Measurements from ENCODE around the gene EMILIN2. TPM values are rescaled to one million over a fixed set of nuclear protein-coding genes. Genes with fewer than 3 reads are reported as not detected.

EMILIN2 gene
- polyA plus RNA-seq, 2 of the 4 experiments (the other 2 are of a cell fraction): 5.4 to 7.8 TPM

DNA sequence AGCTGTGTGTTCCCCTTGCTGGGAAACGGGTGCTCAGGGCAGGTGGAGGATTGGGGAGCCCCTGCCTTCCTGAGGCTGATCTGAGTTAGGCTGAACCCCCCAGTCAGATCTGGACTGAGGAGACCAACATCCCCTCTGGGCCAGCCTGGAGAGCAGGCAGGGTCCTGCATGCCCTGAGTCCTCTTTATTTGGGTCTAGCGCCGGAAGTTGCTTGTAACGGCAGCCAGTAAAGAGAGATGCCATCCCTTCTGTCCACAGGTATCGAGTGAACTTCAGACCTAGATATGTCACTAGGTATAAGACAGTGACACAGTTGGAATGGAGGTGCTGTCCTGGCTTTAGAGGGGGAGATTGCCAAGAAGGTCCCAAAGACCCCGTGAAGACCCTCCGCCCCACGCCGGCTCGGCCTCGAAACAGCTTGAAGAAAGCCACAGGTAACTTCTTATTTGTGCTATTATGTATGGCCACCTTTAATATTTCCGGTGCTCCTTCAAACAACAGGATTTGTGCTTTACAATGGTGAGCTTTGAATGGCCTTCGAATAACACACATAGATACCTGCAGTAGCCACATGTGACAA lies 38.0 kb downstream of the EMILIN2 start:
- H3K9me3 ChIP-seq: no peaks in the 10 kb centered on the region
- H3K27ac ChIP-seq: no peak overlapping the region
- ChIA-PET CTCF (no interaction called here), POLR2A (no interaction called here)
- no peaks in the 10 kb centered on the region for H3K4me1 ChIP-seq
- ATAC-seq: no peak
- H3K4me3 ChIP-seq: no peak overlapping the region
- 54% methylated on average over 13 of the region's 13 CpGs for WGBS (ENCODE audit: missing lambda C conversion rate)
- no peak for FAIRE-seq
- H3K4me2 ChIP-seq: no peak overlapping the region
- TF ChIP-seq MAFK (IDR thresholded peaks at IDR 0.05; ENCODE audit: partially characterized antibody) (no peak), POLR2AphosphoS2 (conservative IDR thresholded peaks at IDR 0.05; ENCODE audit: low read length) (no peak), HOXB13 (CRISPR knock-in tag; IDR thresholded peaks at IDR 0.05; ENCODE audit: low read depth) (no peak), HDAC2 (IDR thresholded peaks at IDR 0.05) (no peak), POLR2A (IDR thresholded peaks at IDR 0.05; ENCODE audit: low read length) (no peak), JUNB (IDR thresholded peaks at IDR 0.05) (no peak), CHD4 (IDR thresholded peaks at IDR 0.05; ENCODE audit: borderline replicate concordance) (no peak), ZSCAN20 (CRISPR knock-in tag; IDR thresholded peaks at IDR 0.05) (no peak), CBX8 (IDR thresholded peaks at IDR 0.05) (no peak), NPAS2 (CRISPR knock-in tag; IDR thresholded peaks at IDR 0.05; ENCODE audit: borderline replicate concordance) (no peak)
- DNase-seq (ENCODE audit: low read depth in 1 of 2, low spot score in 1 of 2): no peak

DNA sequence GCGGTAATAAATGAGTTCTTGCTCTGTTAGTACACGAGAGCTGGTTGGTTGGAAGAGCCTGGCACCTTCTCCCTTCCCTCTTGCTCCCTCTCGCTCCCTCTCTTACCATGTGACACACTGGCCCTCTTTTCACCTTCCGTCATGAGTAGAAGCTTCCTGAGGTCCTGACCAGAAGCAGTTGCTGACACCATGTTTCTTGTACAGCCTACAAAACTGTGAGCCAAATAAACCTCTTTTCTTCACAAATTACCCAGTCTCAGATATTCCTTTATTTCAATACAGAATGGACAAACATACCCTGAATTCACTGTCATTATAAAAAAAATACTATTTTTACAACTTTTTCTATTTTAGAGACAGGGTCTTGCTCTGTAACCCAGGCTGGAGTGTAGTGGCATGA lies 40.7 kb downstream of the EMILIN2 start:
- ATAC-seq: no peak
- CTCF ChIA-PET: no interaction called here
- FAIRE-seq: no peak
- Histone ChIP-seq H3K4me1 (no peaks in the 10 kb centered on the region), H3K9me3 (no peaks in the 10 kb centered on the region), H3K4me3 (no peak overlapping the region), H3K27ac (no peak overlapping the region), H3K4me2 (no peak overlapping the region)
- no peak for DNase-seq (ENCODE audit: low read depth in 1 of 2, low spot score in 1 of 2)
- no peak for TF ChIP-seq HOXA7 (CRISPR knock-in tag; IDR thresholded peaks at IDR 0.05)
- TF ChIP-seq, protein P1, sequence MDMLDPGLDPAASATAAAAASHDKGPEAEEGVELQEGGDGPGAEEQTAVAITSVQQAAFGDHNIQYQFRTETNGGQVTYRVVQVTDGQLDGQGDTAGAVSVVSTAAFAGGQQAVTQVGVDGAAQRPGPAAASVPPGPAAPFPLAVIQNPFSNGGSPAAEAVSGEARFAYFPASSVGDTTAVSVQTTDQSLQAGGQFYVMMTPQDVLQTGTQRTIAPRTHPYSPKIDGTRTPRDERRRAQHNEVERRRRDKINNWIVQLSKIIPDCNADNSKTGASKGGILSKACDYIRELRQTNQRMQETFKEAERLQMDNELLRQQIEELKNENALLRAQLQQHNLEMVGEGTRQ (IDR thresholded peaks at IDR 0.05): no peak
- TF ChIP-seq TP53 (CRISPR knock-in tag; IDR thresholded peaks at IDR 0.05): no peak
- TF ChIP-seq MAZ (IDR thresholded peaks at IDR 0.05; ENCODE audit: borderline replicate concordance, low read depth, low read length): no peak
- no peak for TF ChIP-seq SMC3 (IDR thresholded peaks at IDR 0.05)
- TF ChIP-seq HEYL (CRISPR knock-in tag; IDR thresholded peaks at IDR 0.05): no peak
- no peak for TF ChIP-seq CEBPB (IDR thresholded peaks at IDR 0.05)
- TF ChIP-seq GATA3 (IDR thresholded peaks at IDR 0.05; ENCODE audit: borderline replicate concordance): no peak
- TF ChIP-seq FOSL2 (IDR thresholded peaks at IDR 0.05): no peak
- TF ChIP-seq FOSL2 (CRISPR knock-in tag; IDR thresholded peaks at IDR 0.05): no peak
- no peak for TF ChIP-seq BHLHE40 (IDR thresholded peaks at IDR 0.05; ENCODE audit: low read depth, low read length)
- no peak for TF ChIP-seq RAD21 (conservative IDR thresholded peaks at IDR 0.05 in 1 of 2, IDR thresholded peaks at IDR 0.05 in 1 of 2)
- TF ChIP-seq FOSB (CRISPR knock-in tag; IDR thresholded peaks at IDR 0.05): no peak
- TF ChIP-seq CBX2 (IDR thresholded peaks at IDR 0.05; ENCODE audit: borderline replicate concordance, low read depth): no peak
- 42% methylated on average over 4 of the region's 4 CpGs for WGBS (ENCODE audit: missing lambda C conversion rate)
- POLR2A ChIA-PET: no interaction called here

DNA sequence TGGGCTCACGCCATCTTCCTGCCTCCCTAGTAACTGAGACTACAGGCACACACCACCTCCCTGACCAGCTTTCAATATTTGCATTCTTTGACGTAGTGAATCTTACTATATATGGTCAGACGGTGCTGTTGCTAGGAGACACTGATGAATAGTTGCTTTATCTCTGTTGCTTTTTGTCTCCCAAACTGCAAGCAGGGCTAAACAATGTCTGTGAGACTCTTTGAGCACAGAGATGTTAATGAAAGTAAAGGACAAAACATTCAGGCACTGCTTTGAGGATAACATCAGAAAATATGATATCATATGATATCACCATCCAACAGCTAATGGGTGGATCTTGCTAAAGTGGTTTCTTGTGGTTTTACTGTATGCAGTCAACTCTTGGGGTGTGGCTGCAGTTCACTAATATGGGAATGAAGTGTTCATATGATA lies 43.0 kb downstream of the EMILIN2 start:
- Histone ChIP-seq H3K9me3 (no peaks in the 10 kb centered on the region), H3K4me3 (no peak overlapping the region), H3K4me1 (no peaks in the 10 kb centered on the region), H3K4me2 (no peak overlapping the region), H3K27ac (no peak overlapping the region)
- ChIA-PET CTCF (no interaction called here), POLR2A (no interaction called here)
- WGBS (ENCODE audit: missing lambda C conversion rate): 22% methylated on average over 3 of the region's 3 CpGs
- ATAC-seq (no peak), FAIRE-seq (no peak), DNase-seq (ENCODE audit: low read depth in 1 of 2, low spot score in 1 of 2) (no peak)
- TF ChIP-seq PHF8 (IDR thresholded peaks at IDR 0.05; ENCODE audit: borderline replicate concordance, low read depth): no peak
- TF ChIP-seq, protein P2, sequence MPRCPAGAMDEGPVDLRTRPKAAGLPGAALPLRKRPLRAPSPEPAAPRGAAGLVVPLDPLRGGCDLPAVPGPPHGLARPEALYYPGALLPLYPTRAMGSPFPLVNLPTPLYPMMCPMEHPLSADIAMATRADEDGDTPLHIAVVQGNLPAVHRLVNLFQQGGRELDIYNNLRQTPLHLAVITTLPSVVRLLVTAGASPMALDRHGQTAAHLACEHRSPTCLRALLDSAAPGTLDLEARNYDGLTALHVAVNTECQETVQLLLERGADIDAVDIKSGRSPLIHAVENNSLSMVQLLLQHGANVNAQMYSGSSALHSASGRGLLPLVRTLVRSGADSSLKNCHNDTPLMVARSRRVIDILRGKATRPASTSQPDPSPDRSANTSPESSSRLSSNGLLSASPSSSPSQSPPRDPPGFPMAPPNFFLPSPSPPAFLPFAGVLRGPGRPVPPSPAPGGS (IDR thresholded peaks at IDR 0.05): no peak
- no peak for TF ChIP-seq CBX2 (IDR thresholded peaks at IDR 0.05; ENCODE audit: borderline replicate concordance, low read depth)
